Astrocyte of the cerebellum (primary cell): ENCODE results near the gene CCDC73.
A peak's percentile ranks its signal among the peaks of the same experiment; 100 is the strongest.

Experiments
- DNase-seq: peaks from one replicate; pipeline ENCODE4 v3.0.0-alpha.2; 2011; ENCODE audit warnings: low read depth
- H3K4me3 ChIP-seq: 2 replicates; pipeline ENCODE4 v1.5.1; 2011; ENCODE audit warnings: mild to moderate bottlenecking, low read depth, low read length, moderate library complexity
- CTCF ChIP-seq: IDR thresholded peaks from 2 replicates; pipeline ENCODE4 v1.5.1; 2012; ENCODE audit warnings: low read length, low read depth, moderate library complexity, mild to moderate bottlenecking; ENCODE audit errors: missing control alignments
- in situ Hi-C: cut with HindIII; loops from 2 replicates; pipeline ENCODE4 v1.10.0; 2017; ENCODE audit warnings: low sequenced_read_pairs

CCDC73 gene

GRCh38 chr11:32817852-32818183 is 23.4 kb upstream of the CCDC73 start:
- no peak for DNase-seq
- in situ Hi-C loops: no loop called here
- TF ChIP-seq CTCF: no peak
- no peak overlapping the region for H3K4me3 ChIP-seq

- no peak overlapping the region for H3K4me3 ChIP-seq
- no peak for DNase-seq
- in situ Hi-C loops: no loop called here
- no peak for TF ChIP-seq CTCF
Observed at GRCh38 chr11:32817181-32817851, 22.9 kb upstream of the CCDC73 start.

GRCh38 chr11:32809313-32809712 is 14.9 kb upstream of the CCDC73 start:
- TF ChIP-seq CTCF: peak; percentile 88
- peak; percentile 56 for DNase-seq

GRCh38 chr11:32796425-32796824 is 2.0 kb upstream of the CCDC73 start:
- TF ChIP-seq CTCF: no peak
- H3K4me3 ChIP-seq: no peak overlapping the region
- DNase-seq: no peak
- in situ Hi-C loops: no loop called here

More at GRCh38 chr11:32809313-32809712, 14.9 kb upstream of the CCDC73 start:
- no peak overlapping the region for H3K4me3 ChIP-seq
- in situ Hi-C loops: no loop called here

GRCh38 chr11:32792948-32793475 is 1.4 kb downstream of the CCDC73 start:
- in situ Hi-C loops: no loop called here
- peak; percentile 15 for DNase-seq
- H3K4me3 ChIP-seq: no peak overlapping the region
- TF ChIP-seq CTCF: peak; percentile 71

- in situ Hi-C loops: no loop called here
- DNase-seq: no peak
- TF ChIP-seq CTCF: no peak
- H3K4me3 ChIP-seq: no peak overlapping the region
Observed at GRCh38 chr11:32792111-32792947, 2.1 kb downstream of the CCDC73 start.
